GM12874 (cell line): Measurements from ENCODE around the gene ZMIZ1.
A peak's percentile ranks its signal among the peaks of the same experiment; 100 is the strongest.

ENCODE experiments used
- CTCF ChIP-seq: IDR thresholded peaks from 2 replicates; pipeline ENCODE4 v1.5.1; 2011; ENCODE audit warnings: low read depth, mild to moderate bottlenecking, control low read depth, low read length, moderate library complexity; ENCODE audit not compliant: insufficient read depth

The ZMIZ1 gene

GRCh38 chr10:79142522-79143309, 74.0 kb downstream of the ZMIZ1 start:
- TF ChIP-seq CTCF: 0 out of 2 replicates have a peak, but pooled peaks have one; percentile 4

- no peak for TF ChIP-seq CTCF
Observed at GRCh38 chr10:79143879-79144278, 75.1 kb downstream of the ZMIZ1 start.

GRCh38 chr10:79144351-79145173, 75.8 kb downstream of the ZMIZ1 start:
- no peak for TF ChIP-seq CTCF

GRCh38 chr10:79145174-79145483, 76.4 kb downstream of the ZMIZ1 start:
- TF ChIP-seq CTCF: no peak

- no peak for TF ChIP-seq CTCF
Observed at GRCh38 chr10:79145517-79146470, 77.0 kb downstream of the ZMIZ1 start.

GRCh38 chr10:79146611-79147130, 77.9 kb downstream of the ZMIZ1 start:
- no peak for TF ChIP-seq CTCF
